UCSD-AML1 (cell line): ENCODE data around the gene SRCAP.

Experiments
- DNase-seq: peaks from one replicate; lab custom pipeline; 2025; ENCODE audit not compliant: unreplicated experiment; lab: John Stamatoyannopoulos, UW

Gene SRCAP

GRCh38 chr16:30753596-30753995 is 54.6 kb downstream of the SRCAP start:
- DNase-seq = no peak

GRCh38 chr16:30755955-30756780 is 57.2 kb downstream of the SRCAP start:
- no peak for DNase-seq

GRCh38 chr16:30756781-30757100 is 57.8 kb downstream of the SRCAP start:
- DNase-seq = no peak

- DNase-seq = no peak
These were observed 58.3 kb downstream of the SRCAP start for GRCh38 chr16:30757316-30757715.

- peak; percentile 41 for DNase-seq
These were observed 60.1 kb downstream of the SRCAP start for GRCh38 chr16:30758988-30759491.

- DNase-seq = no peak
These were observed 61.1 kb downstream of the SRCAP start for GRCh38 chr16:30760001-30760559.

GRCh38 chr16:30760577-30761426 is 61.8 kb downstream of the SRCAP start:
- DNase-seq = no peak

- DNase-seq = peak; percentile 35
These were observed 62.5 kb downstream of the SRCAP start for GRCh38 chr16:30761427-30761927.

GRCh38 chr16:30761928-30762902 is 63.2 kb downstream of the SRCAP start, which contains the start of the genes CFAP119 and RNF40:
Gene CFAP119, minus strand, starts transcription at chr16:30762062. Its CDS starts 314 bp downstream, at chr16:30761748.
Gene RNF40, plus strand, starts transcription at chr16:30762322. Its CDS starts 224 bp downstream, at chr16:30762546.
- peak; percentile 96 for DNase-seq

GRCh38 chr16:30762991-30763725 is 64.2 kb downstream of the SRCAP start:
- DNase-seq = no peak

GRCh38 chr16:30764086-30764485 is 65.1 kb downstream of the SRCAP start:
- no peak for DNase-seq

GRCh38 chr16:30764816-30765465 is 66.0 kb downstream of the SRCAP start:
- no peak for DNase-seq

GRCh38 chr16:30766206-30766932 is 67.4 kb downstream of the SRCAP start:
- DNase-seq = no peak

- DNase-seq = no peak
These were observed 67.9 kb downstream of the SRCAP start for GRCh38 chr16:30766933-30767284.

GRCh38 chr16:30767767-30768465 is 68.9 kb downstream of the SRCAP start:
- no peak for DNase-seq

GRCh38 chr16:30768583-30769181 is 69.7 kb downstream of the SRCAP start:
- DNase-seq = no peak

- no peak for DNase-seq
These were observed 70.6 kb downstream of the SRCAP start for GRCh38 chr16:30769379-30770089.
